ENCODE results near the gene MYO15B. TPM values are rescaled to one million over a fixed set of nuclear protein-coding genes. Genes with fewer than 3 reads are reported as not detected.

MYO15B gene
- total and polyA plus RNA-seq, 2 of the 13 experiments (the other 11 are each of a cell fraction or from before 2014, with no cell fraction given) = 2.8 to 8.1 TPM

- TF ChIP-seq STAT6 (CRISPR knock-in tag; IDR thresholded peaks at IDR 0.05; ENCODE audit: borderline replicate concordance) (no peak), XRCC5 (optimal IDR thresholded peaks at IDR 0.05; ENCODE audit: low read length) (no peak), SKI (IDR thresholded peaks at IDR 0.05; ENCODE audit: partially characterized antibody) (peak; percentile 28), FIP1L1 (IDR thresholded peaks at IDR 0.05; ENCODE audit: borderline replicate concordance, insufficient read depth, low read depth, low read length) (no peak), WIZ (CRISPR knock-in tag; IDR thresholded peaks at IDR 0.05) (no peak), AGO2 (optimal IDR thresholded peaks at IDR 0.05; ENCODE audit: low read depth, low read length) (no peak), GATA4 (IDR thresholded peaks at IDR 0.05; ENCODE audit: borderline replicate concordance, low read depth) (no peak), ZBTB33 (CRISPR knock-in tag; IDR thresholded peaks at IDR 0.05) (peak; percentile 57), ZNF549 (CRISPR knock-in tag; IDR thresholded peaks at IDR 0.05) (no peak), MAZ (IDR thresholded peaks at IDR 0.05; ENCODE audit: borderline replicate concordance, low read depth, low read length) (no peak), MAZ (CRISPR knock-in tag; IDR thresholded peaks at IDR 0.05; ENCODE audit: low read depth) (no peak), IRF9 (CRISPR knock-in tag; IDR thresholded peaks at IDR 0.05; ENCODE audit: borderline replicate concordance) (no peak), SNAI1 (CRISPR knock-in tag; IDR thresholded peaks at IDR 0.05; ENCODE audit: borderline replicate concordance) (no peak), ZNF496 (CRISPR knock-in tag; IDR thresholded peaks at IDR 0.05; ENCODE audit: insufficient replicate concordance) (no peak), MXD1 (CRISPR knock-in tag; IDR thresholded peaks at IDR 0.05) (no peak), MAFG (CRISPR knock-in tag; IDR thresholded peaks at IDR 0.05) (no peak), PATZ1 (CRISPR knock-in tag; IDR thresholded peaks at IDR 0.05) (peak; percentile 31; the same call in 1 of the 2 replicates), DPF2 (CRISPR knock-in tag; IDR thresholded peaks at IDR 0.05; ENCODE audit: borderline replicate concordance, low read depth) (peak; percentile 62; the same call in 1 of the 2 replicates), SNAPC2 (CRISPR knock-in tag; IDR thresholded peaks at IDR 0.05) (0 out of 2 replicates have a peak, but pooled peaks have one; percentile 58), NONO (IDR thresholded peaks at IDR 0.05) (no peak), NONO (CRISPR knock-in tag; conservative IDR thresholded peaks at IDR 0.05) (no peak), MBD4 (IDR thresholded peaks at IDR 0.05; ENCODE audit: borderline replicate concordance, low read length) (no peak), ZNF234 (CRISPR knock-in tag; conservative IDR thresholded peaks at IDR 0.05) (no peak)
Measured at GRCh38 chr17:75576661-75577060, 10.9 kb upstream of the MYO15B start (continued).

Data from HepG2 (cell line).